HCT116 (cell line): ENCODE results near the gene SPOCK3. TPM values are rescaled to one million over a fixed set of nuclear protein-coding genes. Genes with fewer than 3 reads are reported as not detected.

ENCODE experiments used
- ATAC-seq: fragments of 200-7000 bp; cut with Tn5 transposase; 2 replicates; pipeline ENCODE4 v1.9.1; 2020; ENCODE audit warnings: mild to moderate bottlenecking, moderate library complexity
- BruUV-seq: library from RNA; stranded (reverse); fragments of 400-500 nt; replicated peaks from 2 replicates; lab custom pipeline; 2021; lab: Mats Ljungman, UMichigan
- CTCF ChIA-PET: fragments of 300-600 bp; sonication (Branson Sonifier 250); formaldehyde crosslinking; loops from one replicate; lab custom pipeline; 2021; ENCODE audit warnings: antibody characterized with exemption; lab: Charles Lee
- POLR2A ChIA-PET: fragments of 300-600, 350-600 bp; sonication (Branson Sonifier 250); formaldehyde crosslinking; loops from one replicate; lab custom pipeline; 2021; ENCODE audit warnings: antibody characterized with exemption; lab: Charles Lee
- RAD21 ChIA-PET, 2 experiments: fragments of 300-600 bp; sonication (Branson Sonifier 250); formaldehyde crosslinking; loops; one replicate each; lab custom pipeline; 2023; ENCODE audit warnings: low total read pairs in 2 of 2; ENCODE audit not compliant: uncharacterized antibody in 2 of 2, unreplicated experiment in 2 of 2, low non-redundant PET in 1 of 2; lab: Charles Lee
- DNase-seq: peaks from one replicate; pipeline ENCODE4 v3.0.0-alpha.2; 2010; ENCODE audit warnings: low read depth, low spot score
- H2AFZ ChIP-seq: fragments of 200-600 bp; shearing (Covaris generic), sonication (generic); 2 replicates; pipeline ENCODE4 v1.6.1; 2017; ENCODE audit warnings: low read depth, mixed run types, mixed read lengths, antibody characterized with exemption, low read length; ENCODE audit not compliant: poor library complexity, severe bottlenecking
- H3K27ac ChIP-seq: 2 replicates; pipeline ENCODE4 v1.5.1; 2012; ENCODE audit warnings: low read depth, low read length
- H3K27me3 ChIP-seq: fragments of 200-600 bp; sonication (generic); 2 replicates; pipeline ENCODE4 v1.6.1; 2016; ENCODE audit warnings: mixed run types, low read length, mixed read lengths; ENCODE audit not compliant: insufficient read depth
- H3K36me3 ChIP-seq, 2 experiments: fragments of 200-500 bp in 1 of 2; fragments of 200-600 bp in 1 of 2; sonication (Bioruptor generic) in 1 of 2; sonication (generic) in 1 of 2; 2 replicates each; pipeline versions ENCODE4 v1.5.1 to v1.6.1; 2014 to 2016; ENCODE audit warnings: low read length in 2 of 2, inconsistent platforms in 1 of 2, mixed read lengths in 1 of 2, mixed run types in 1 of 2; ENCODE audit not compliant: insufficient read depth in 2 of 2, control insufficient read depth in 1 of 2
- H3K4me1 ChIP-seq, 2 experiments: fragments of 200-600 bp in 1 of 2; sonication (generic) in 1 of 2; 2 replicates each; pipeline versions ENCODE4 v1.5.1 to v1.6.1; 2012 to 2017; ENCODE audit warnings: low read length in 2 of 2, inconsistent platforms in 1 of 2, mild to moderate bottlenecking in 1 of 2, mixed read lengths in 1 of 2, mixed run types in 1 of 2, moderate library complexity in 1 of 2; ENCODE audit not compliant: insufficient read depth in 2 of 2, control insufficient read depth in 1 of 2
- H3K4me2 ChIP-seq: fragments of 200-600 bp; sonication (generic); 2 replicates; pipeline ENCODE4 v1.6.1; 2017; ENCODE audit warnings: mixed run types, low read length, mixed read lengths
- H3K4me3 ChIP-seq, 2 experiments: fragments of 200-600 bp in 1 of 2; sonication (generic) in 1 of 2; replicated peaks in 1 of 2; 2 replicates each; pipeline ENCODE4 v1.5.1; 2011 to 2016; ENCODE audit warnings: low read length in 2 of 2, control low read depth in 1 of 2, low read depth in 1 of 2, mild to moderate bottlenecking in 1 of 2, mixed read lengths in 1 of 2, mixed run types in 1 of 2
- H3K79me2 ChIP-seq: fragments of 200-600 bp; sonication (generic); 2 replicates; pipeline ENCODE4 v1.6.1; 2017; ENCODE audit warnings: mild to moderate bottlenecking, mixed run types, low read length, moderate library complexity, mixed read lengths; ENCODE audit not compliant: insufficient read depth
- H3K9ac ChIP-seq: fragments of 200-600 bp; sonication (generic); 2 replicates; pipeline ENCODE4 v1.6.1; 2016; ENCODE audit warnings: low read length, mixed read lengths
- H3K9me2 ChIP-seq: fragments of 200-600 bp; sonication (generic), shearing (Covaris generic); 2 replicates; pipeline ENCODE4 v1.6.1; 2017; ENCODE audit warnings: mixed run types, mild to moderate bottlenecking, moderate library complexity; ENCODE audit not compliant: insufficient read depth
- H3K9me3 ChIP-seq, 2 experiments: fragments of 200-500 bp in 1 of 2; fragments of 200-600 bp in 1 of 2; sonication (Bioruptor generic) in 1 of 2; sonication (generic) in 1 of 2; 2 replicates each; pipeline ENCODE4 v1.6.1; 2014 to 2017; ENCODE audit warnings: low read length in 2 of 2, mixed read lengths in 2 of 2, inconsistent platforms in 1 of 2, low read depth in 1 of 2, mild to moderate bottlenecking in 1 of 2, mixed run types in 1 of 2, moderate library complexity in 1 of 2; ENCODE audit not compliant: control insufficient read depth in 1 of 2, insufficient read depth in 1 of 2
- H4K20me1 ChIP-seq: fragments of 200-600 bp; sonication (generic), shearing (Covaris generic); 2 replicates; pipeline ENCODE4 v1.6.1; 2017; ENCODE audit warnings: mixed run types, mild to moderate bottlenecking, moderate library complexity; ENCODE audit not compliant: insufficient read depth
- ATF3 ChIP-seq: IDR thresholded peaks from 2 replicates; pipeline ENCODE4 v1.6.1; 2012
- CBX3 ChIP-seq: IDR thresholded peaks from 2 replicates; pipeline ENCODE4 v1.6.1; 2012; ENCODE audit warnings: low read depth
- CEBPB ChIP-seq: IDR thresholded peaks from 2 replicates; pipeline ENCODE4 v1.6.1; 2012; ENCODE audit warnings: low read depth
- EZH2phosphoT487 ChIP-seq: fragments of 200-600 bp; IDR thresholded peaks from 2 replicates; pipeline ENCODE4 v1.6.1; 2018; ENCODE audit warnings: antibody characterized with exemption, borderline replicate concordance
- FOSL1 ChIP-seq: IDR thresholded peaks from 2 replicates; pipeline ENCODE4 v1.6.1; 2012; ENCODE audit warnings: low read depth
- JUND ChIP-seq: IDR thresholded peaks from 2 replicates; pipeline ENCODE4 v1.6.1; 2012
- MAX ChIP-seq: IDR thresholded peaks from 2 replicates; pipeline ENCODE4 v1.6.1; 2012
- POLR2AphosphoS5 ChIP-seq: IDR thresholded peaks from 2 replicates; pipeline ENCODE4 v1.6.1; 2011; ENCODE audit warnings: mild to moderate bottlenecking, low read depth, low read length, moderate library complexity
- REST ChIP-seq: IDR thresholded peaks from 2 replicates; pipeline ENCODE4 v1.6.1; 2012; ENCODE audit warnings: low read depth
- SIN3A ChIP-seq: IDR thresholded peaks from 2 replicates; pipeline ENCODE4 v1.6.1; 2012; ENCODE audit warnings: low read depth
- SP1 ChIP-seq: IDR thresholded peaks from 2 replicates; pipeline ENCODE4 v1.6.1; 2012; ENCODE audit warnings: low read depth
- YY1 ChIP-seq: IDR thresholded peaks from 2 replicates; pipeline ENCODE4 v1.6.1; 2011; ENCODE audit warnings: low read length, low read depth, moderate library complexity, mild to moderate bottlenecking; ENCODE audit not compliant: insufficient replicate concordance; ENCODE audit errors: extremely low read depth
- ZBTB33 ChIP-seq: IDR thresholded peaks from 2 replicates; pipeline ENCODE4 v1.6.1; 2011; ENCODE audit warnings: mild to moderate bottlenecking, low read length, moderate library complexity; ENCODE audit not compliant: insufficient replicate concordance; ENCODE audit errors: extremely low read depth
- intact Hi-C: fragments of 100-400 bp; cut with micrococcal nuclease; formaldehyde crosslinking; loops from 2 replicates; pipeline ENCODE4 v1.10.0; 2022
- total RNA-seq: library from RNA; stranded (reverse); gene quantifications from one replicate; pipeline ENCODE4 v1.2.1, GENCODE V29; 2021; ENCODE audit not compliant: unreplicated experiment
- TF ChIP-seq, protein P1 (sequence below), 3 experiments: fragments of 200-600 bp in 1 of 3; sonication (generic) in 1 of 3; IDR thresholded peaks in 2 of 3; conservative IDR thresholded peaks in 1 of 3; 2 replicates each; pipeline ENCODE4 v1.5.1; 2012 to 2017; ENCODE audit warnings: low read depth in 2 of 3, low read length in 2 of 3, antibody characterized with exemption in 1 of 3, borderline replicate concordance in 1 of 3, control low read depth in 1 of 3, mild to moderate bottlenecking in 1 of 3, mixed read lengths in 1 of 3, mixed run types in 1 of 3, moderate library complexity in 1 of 3; ENCODE audit not compliant: insufficient read depth in 1 of 3

Gene SPOCK3
- total RNA-seq, 1 experiment from 2014 or later: 1.7 TPM

- intact Hi-C loops: no loop called here
- ATAC-seq: no peak
- no peak for TF ChIP-seq ZBTB33
- no peak for TF ChIP-seq MAX
- TF ChIP-seq POLR2AphosphoS5: no peak
- TF ChIP-seq CEBPB: no peak
- TF ChIP-seq SP1: no peak
- TF ChIP-seq CBX3: no peak
- TF ChIP-seq FOSL1: no peak
- TF ChIP-seq, protein P1, sequence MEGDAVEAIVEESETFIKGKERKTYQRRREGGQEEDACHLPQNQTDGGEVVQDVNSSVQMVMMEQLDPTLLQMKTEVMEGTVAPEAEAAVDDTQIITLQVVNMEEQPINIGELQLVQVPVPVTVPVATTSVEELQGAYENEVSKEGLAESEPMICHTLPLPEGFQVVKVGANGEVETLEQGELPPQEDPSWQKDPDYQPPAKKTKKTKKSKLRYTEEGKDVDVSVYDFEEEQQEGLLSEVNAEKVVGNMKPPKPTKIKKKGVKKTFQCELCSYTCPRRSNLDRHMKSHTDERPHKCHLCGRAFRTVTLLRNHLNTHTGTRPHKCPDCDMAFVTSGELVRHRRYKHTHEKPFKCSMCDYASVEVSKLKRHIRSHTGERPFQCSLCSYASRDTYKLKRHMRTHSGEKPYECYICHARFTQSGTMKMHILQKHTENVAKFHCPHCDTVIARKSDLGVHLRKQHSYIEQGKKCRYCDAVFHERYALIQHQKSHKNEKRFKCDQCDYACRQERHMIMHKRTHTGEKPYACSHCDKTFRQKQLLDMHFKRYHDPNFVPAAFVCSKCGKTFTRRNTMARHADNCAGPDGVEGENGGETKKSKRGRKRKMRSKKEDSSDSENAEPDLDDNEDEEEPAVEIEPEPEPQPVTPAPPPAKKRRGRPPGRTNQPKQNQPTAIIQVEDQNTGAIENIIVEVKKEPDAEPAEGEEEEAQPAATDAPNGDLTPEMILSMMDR (IDR thresholded peaks at IDR 0.05 in 2 of 3, conservative IDR thresholded peaks at IDR 0.05 in 1 of 3; ENCODE audit: borderline replicate concordance in 1 of 3, insufficient read depth in 1 of 3, low read depth in 2 of 3, low read length in 2 of 3): no peak
- TF ChIP-seq ATF3: no peak
- TF ChIP-seq REST: no peak
- TF ChIP-seq YY1: no peak
- TF ChIP-seq JUND: no peak
- TF ChIP-seq EZH2phosphoT487: no peak
- TF ChIP-seq SIN3A: no peak
- Histone ChIP-seq H4K20me1 (no peaks in the 10 kb centered on the region), H3K9ac (no peak overlapping the region), H3K36me3 (no peaks in the 10 kb centered on the region), H3K79me2 (no peaks in the 10 kb centered on the region), H3K4me3 (no peak overlapping the region), H3K27me3 (no peaks in the 10 kb centered on the region), H3K9me2 (no peaks in the 10 kb centered on the region), H3K9me3 (no peaks in the 10 kb centered on the region), H3K4me1 (no peaks in the 10 kb centered on the region), H3K4me2 (no peak overlapping the region), H2AFZ (no peak overlapping the region), H3K27ac (no peak overlapping the region)
- POLR2A ChIA-PET: no interaction called here
- no peak for DNase-seq
- CTCF ChIA-PET: no interaction called here
- no TSS peak for BruUV-seq
- RAD21 ChIA-PET: no interaction called here
These were observed 185.0 kb downstream of the SPOCK3 start for GRCh38 chr4:167049257-167049656.
